GM19193 (cell line): ENCODE measurements around the gene MITF.

Experiments used
- POLR2A ChIP-seq: IDR thresholded peaks from 4 replicates; pipeline ENCODE4 v1.6.1; 2011; ENCODE audit not compliant: insufficient read depth, insufficient read length; ENCODE audit errors: extremely low read depth

The MITF gene

GRCh38 chr3:69993757-69994156, 254.5 kb downstream of the MITF start:
- no peak for TF ChIP-seq POLR2A

- TF ChIP-seq POLR2A = no peak
Observed at GRCh38 chr3:69994919-69995318, 255.7 kb downstream of the MITF start.

GRCh38 chr3:69997631-69998307, 258.5 kb downstream of the MITF start:
- TF ChIP-seq POLR2A = no peak

- TF ChIP-seq POLR2A = no peak
Observed at GRCh38 chr3:69998759-69999139, 259.5 kb downstream of the MITF start.

GRCh38 chr3:69999140-70000027, 260.1 kb downstream of the MITF start, which contains the start of gene SAMMSON:
TSS of gene SAMMSON (plus strand) at chr3:69999733.
- no peak for TF ChIP-seq POLR2A

- TF ChIP-seq POLR2A = no peak
Observed at GRCh38 chr3:70000028-70000410, 260.8 kb downstream of the MITF start.

- TF ChIP-seq POLR2A = no peak
Observed at GRCh38 chr3:70000563-70001081, 261.4 kb downstream of the MITF start.

GRCh38 chr3:70003119-70003518, 263.9 kb downstream of the MITF start:
- no peak for TF ChIP-seq POLR2A

- no peak for TF ChIP-seq POLR2A
Observed at GRCh38 chr3:70006089-70006488, 266.8 kb downstream of the MITF start.

- no peak for TF ChIP-seq POLR2A
Observed at GRCh38 chr3:70010346-70010745, 271.1 kb downstream of the MITF start.

GRCh38 chr3:70011582-70011981, 272.3 kb downstream of the MITF start:
- no peak for TF ChIP-seq POLR2A
